Smooth muscle cell (in vitro differentiated cells): ENCODE data around the gene TTC33. TPM values are rescaled to one million over a fixed set of nuclear protein-coding genes. Genes with fewer than 3 reads are reported as not detected.
"Not testable (repeated sequence)": the region's sequence is repeated elsewhere in the genome, so short reads cannot be mapped to it uniquely, and the experiment has no call there.

Experiments used
- DNase-seq: peaks from one replicate; lab custom pipeline; 2025; ENCODE audit not compliant: unreplicated experiment; lab: John Stamatoyannopoulos, UW
- H2AFZ ChIP-seq: fragments of 200-600 bp; sonication (generic); 2 replicates; pipeline ENCODE4 v1.6.0; 2016; ENCODE audit warnings: antibody characterized with exemption, low read depth, mild to moderate bottlenecking
- H3F3A ChIP-seq: fragments of 200-600 bp; sonication (generic); 2 replicates; pipeline ENCODE4 v1.6.0; 2017; ENCODE audit warnings: antibody characterized with exemption, low read depth
- H3K27ac ChIP-seq: fragments of 200-600 bp; sonication (generic); 2 replicates; pipeline ENCODE4 v1.5.1; 2016; ENCODE audit warnings: low read depth, mild to moderate bottlenecking
- H3K27me3 ChIP-seq: fragments of 200-600 bp; sonication (generic); 2 replicates; pipeline ENCODE4 v1.6.1; 2016; ENCODE audit warnings: low read depth, mild to moderate bottlenecking
- H3K36me3 ChIP-seq: fragments of 200-600 bp; sonication (generic); 2 replicates; pipeline ENCODE4 v1.5.1; 2016; ENCODE audit warnings: low read depth
- H3K4me1 ChIP-seq: fragments of 200-600 bp; sonication (generic); 2 replicates; pipeline ENCODE4 v1.5.1; 2016; ENCODE audit warnings: low read depth
- H3K4me2 ChIP-seq: fragments of 200-600 bp; sonication (generic); 2 replicates; pipeline ENCODE4 v1.6.0; 2016; ENCODE audit warnings: mild to moderate bottlenecking
- H3K4me3 ChIP-seq: fragments of 200-600 bp; sonication (generic); 2 replicates; pipeline ENCODE4 v1.5.1; 2016; ENCODE audit warnings: mild to moderate bottlenecking
- H3K79me2 ChIP-seq: fragments of 200-600 bp; sonication (generic); 2 replicates; pipeline ENCODE4 v1.6.0; 2016; ENCODE audit warnings: low read depth, mild to moderate bottlenecking
- H3K9ac ChIP-seq: fragments of 200-600 bp; sonication (generic); 2 replicates; pipeline ENCODE4 v1.6.0; 2016; ENCODE audit warnings: low read depth
- H3K9me3 ChIP-seq: fragments of 200-600 bp; sonication (generic); replicated peaks from 2 replicates; pipeline ENCODE4 v1.5.1; 2016; ENCODE audit warnings: low read depth
- H4K20me1 ChIP-seq: fragments of 200-600 bp; sonication (generic); 2 replicates; pipeline ENCODE4 v1.6.0; 2016; ENCODE audit warnings: low read depth
- CTCF ChIP-seq: fragments of 200-600 bp; sonication (generic); IDR thresholded peaks from 2 replicates; pipeline ENCODE4 v1.5.1; 2017; ENCODE audit warnings: borderline replicate concordance, mild to moderate bottlenecking, antibody characterized with exemption; ENCODE audit not compliant: insufficient read depth, poor library complexity, severe bottlenecking
- WGBS: methylation state at CpG from one replicate; pipeline ENCODE4 v1.1.7; 2016; ENCODE audit warnings: low lambda C conversion rate; 5-methylcytosine and 5-hydroxymethylcytosine counted together
- polyA plus RNA-seq: library from polyadenylated mRNA; unstranded; fragments of >200 nt; fragmentation: Nextera tagmentation; extraction: Ambion mirVana; gene quantifications from 2 replicates; pipeline ENCODE4 v1.2.1, GENCODE V29; 2016
- total RNA-seq: library from RNA; depleted of rRNA; stranded (reverse); fragments of >200 nt; gene quantifications from 2 replicates; pipeline ENCODE4 v1.2.3, GENCODE V29; 2014

TTC33 gene
- total and polyA plus RNA-seq, 2 experiments from 2014 or later, result 13.1 to 22.1 TPM

GRCh38 chr5:40601198-40601868, 154.4 kb downstream of the TTC33 start:
- H3K4me1 ChIP-seq, result no peaks in the 10 kb centered on the region
- H3K9ac ChIP-seq, result no peak overlapping the region
- H3K9me3 ChIP-seq, result no peaks in the 10 kb centered on the region
- no peaks in the 10 kb centered on the region for H4K20me1 ChIP-seq
- no peak overlapping the region for H3K4me3 ChIP-seq
- no peak for TF ChIP-seq CTCF
- H3K79me2 ChIP-seq, result no peaks in the 10 kb centered on the region
- H3F3A ChIP-seq, result no peaks in the 10 kb centered on the region
- no peaks in the 10 kb centered on the region for H3K36me3 ChIP-seq
- no peak overlapping the region for H3K4me2 ChIP-seq
- H3K27me3 ChIP-seq, result no peaks in the 10 kb centered on the region
- H2AFZ ChIP-seq, result no peak overlapping the region
- DNase-seq, result no peak
- no peak overlapping the region for H3K27ac ChIP-seq

GRCh38 chr5:40600383-40600782, 155.4 kb downstream of the TTC33 start:
- 96% methylated on average over 1 of the region's 1 CpG for WGBS
- Histone ChIP-seq H3K4me3 (no peak overlapping the region), H3K9me3 (no peaks in the 10 kb centered on the region), H3F3A (no peaks in the 10 kb centered on the region), H3K27ac (no peak overlapping the region), H3K27me3 (no peaks in the 10 kb centered on the region), H3K79me2 (no peaks in the 10 kb centered on the region), H4K20me1 (no peaks in the 10 kb centered on the region), H3K9ac (no peak overlapping the region), H3K36me3 (no peaks in the 10 kb centered on the region), H3K4me2 (no peak overlapping the region), H3K4me1 (no peaks in the 10 kb centered on the region), H2AFZ (no peak overlapping the region)
- no peak for DNase-seq
- no peak for TF ChIP-seq CTCF

- Histone ChIP-seq H3K9ac (no peak overlapping the region), H4K20me1 (no peaks in the 10 kb centered on the region), H3K4me1 (no peaks in the 10 kb centered on the region), H2AFZ (no peak overlapping the region), H3K36me3 (no peaks in the 10 kb centered on the region), H3K27ac (no peak overlapping the region), H3K4me3 (no peak overlapping the region), H3K79me2 (no peaks in the 10 kb centered on the region), H3K9me3 (no peaks in the 10 kb centered on the region), H3F3A (no peaks in the 10 kb centered on the region), H3K27me3 (no peaks in the 10 kb centered on the region), H3K4me2 (no peak overlapping the region)
- DNase-seq, result no peak
- TF ChIP-seq CTCF, result no peak
Measured at GRCh38 chr5:40599676-40600075, 156.1 kb downstream of the TTC33 start.

GRCh38 chr5:40594811-40595210, 160.9 kb downstream of the TTC33 start:
- no peak for TF ChIP-seq CTCF
- 59% methylated on average over 1 of the region's 1 CpG for WGBS
- Histone ChIP-seq H3K4me3 (no peak overlapping the region), H3K4me1 (no peaks in the 10 kb centered on the region), H3K9ac (no peak overlapping the region), H3K27ac (no peak overlapping the region), H3K27me3 (no peaks in the 10 kb centered on the region), H4K20me1 (no peaks in the 10 kb centered on the region), H2AFZ (no peak overlapping the region), H3K9me3 (no peaks in the 10 kb centered on the region), H3K36me3 (no peaks in the 10 kb centered on the region), H3K4me2 (no peak overlapping the region), H3K79me2 (no peaks in the 10 kb centered on the region), H3F3A (no peaks in the 10 kb centered on the region)
- no peak for DNase-seq

GRCh38 chr5:40591727-40592396, 163.9 kb downstream of the TTC33 start:
- H3K27me3 ChIP-seq, DNase-seq, H3K9ac ChIP-seq, H3F3A ChIP-seq, H3K4me1 ChIP-seq, H3K36me3 ChIP-seq, H2AFZ ChIP-seq, H3K4me2 ChIP-seq, H3K79me2 ChIP-seq, H3K4me3 ChIP-seq, H4K20me1 ChIP-seq, H3K27ac ChIP-seq, H3K9me3 ChIP-seq: not testable (repeated sequence)
- WGBS, result 91% methylated on average over 10 of the region's 10 CpGs
